Placental epithelial cell (primary cell): Measurements from ENCODE around the gene FAM20C. TPM values are rescaled to one million over a fixed set of nuclear protein-coding genes. Genes with fewer than 3 reads are reported as not detected.

Experiments
- total RNA-seq: library from RNA; depleted of rRNA; stranded (reverse); fragments of >200 nt; gene quantifications from 2 replicates; pipeline ENCODE4 v1.2.3, GENCODE V29; 2012

Gene FAM20C
- total RNA-seq: 11.0 and 12.2 TPM in 2 replicates

GRCh38 chr7:191981-192649 lies at the start of gene FAM20C:
Gene FAM20C, plus strand, starts transcription at chr7:192571. Its CDS starts 629 bp downstream, at chr7:193200.

GRCh38 chr7:289756-290553 lies 97.6 kb downstream of the FAM20C start, which contains the start of gene FOXL3:
Gene FOXL3, plus strand, starts transcription at chr7:290170. Its CDS starts 0 bp downstream, at chr7:290170.

Other genes with a start within 250 kb of the FAM20C start
- not detected in 2 replicates for gene FOXL3, start 97.6 kb downstream of the FAM20C start, total RNA-seq